RWPE2 (cell line): Measurements from ENCODE around the gene FGD4.

Experiments used
- ATAC-seq: fragments of 200-7000 bp; cut with Tn5 transposase; 3 replicates; pipeline ENCODE4 v1.9.1; 2021; ENCODE audit warnings: low read depth
- DNase-seq: peaks from one replicate; pipeline ENCODE4 v3.0.0-alpha.2; 2020; ENCODE audit warnings: low spot score
- H3K27ac ChIP-seq: fragments of 450-650 bp; 2 replicates; pipeline ENCODE4 v1.5.1; 2017; ENCODE audit warnings: mild to moderate bottlenecking; ENCODE audit not compliant: poor library complexity, severe bottlenecking
- H3K27me3 ChIP-seq: fragments of 250-450 bp; sonication (Bioruptor Pico); 2 replicates; pipeline ENCODE4 v1.5.1; 2021; ENCODE audit warnings: mild to moderate bottlenecking, moderate library complexity; ENCODE audit not compliant: insufficient read depth, poor library complexity, severe bottlenecking
- H3K36me3 ChIP-seq: fragments of 250-450 bp; sonication (Bioruptor Pico); 2 replicates; pipeline ENCODE4 v1.5.1; 2020; ENCODE audit warnings: low read depth, mild to moderate bottlenecking, moderate library complexity
- H3K4me1 ChIP-seq: fragments of 250-450 bp; sonication (Bioruptor Pico); 2 replicates; pipeline ENCODE4 v1.5.1; 2021; ENCODE audit warnings: mild to moderate bottlenecking, moderate library complexity; ENCODE audit not compliant: insufficient read depth, poor library complexity, severe bottlenecking
- H3K4me3 ChIP-seq: fragments of 250-450 bp; sonication (Bioruptor Pico); 2 replicates; pipeline ENCODE4 v1.5.1; 2021; ENCODE audit warnings: mild to moderate bottlenecking, moderate library complexity; ENCODE audit not compliant: severe bottlenecking
- H3K9me3 ChIP-seq: fragments of 250-450 bp; sonication (Bioruptor Pico); 2 replicates; pipeline ENCODE4 v1.5.1; 2021; ENCODE audit warnings: mild to moderate bottlenecking, moderate library complexity; ENCODE audit not compliant: severe bottlenecking
- CTCF ChIP-seq: fragments of 450-650 bp; IDR thresholded peaks from one replicate; pipeline ENCODE4 v1.5.1; 2017; ENCODE audit warnings: mild to moderate bottlenecking, moderate library complexity; ENCODE audit not compliant: poor library complexity, severe bottlenecking

Gene FGD4

GRCh38 chr12:32365473-32366064 is 33.8 kb upstream of the FGD4 start:
- Histone ChIP-seq H3K9me3 (no peaks in the 10 kb centered on the region), H3K4me1 (peaks cover 5% of the 10 kb centered on the region), H3K27ac (no peak overlapping the region), H3K27me3 (no peaks in the 10 kb centered on the region), H3K4me3 (no peak overlapping the region), H3K36me3 (no peaks in the 10 kb centered on the region)
- DNase-seq (no peak), ATAC-seq (peak; percentile 78)
- TF ChIP-seq CTCF: peak; percentile 94

- no peak overlapping the region for H3K4me3 ChIP-seq
- H3K27me3 ChIP-seq: no peaks in the 10 kb centered on the region
- H3K9me3 ChIP-seq: no peaks in the 10 kb centered on the region
- H3K27ac ChIP-seq: no peak overlapping the region
- DNase-seq (no peak), ATAC-seq (no peak)
- H3K4me1 ChIP-seq: peaks cover 5% of the 10 kb centered on the region
- TF ChIP-seq CTCF: no peak
- no peaks in the 10 kb centered on the region for H3K36me3 ChIP-seq
These were observed 32.6 kb upstream of the FGD4 start for GRCh38 chr12:32366714-32367113.

GRCh38 chr12:32367381-32367780 is 32.0 kb upstream of the FGD4 start:
- H3K27ac ChIP-seq: no peak overlapping the region
- no peaks in the 10 kb centered on the region for H3K36me3 ChIP-seq
- no peaks in the 10 kb centered on the region for H3K9me3 ChIP-seq
- H3K27me3 ChIP-seq: no peaks in the 10 kb centered on the region
- H3K4me3 ChIP-seq: no peak overlapping the region
- DNase-seq (no peak), ATAC-seq (no peak)
- H3K4me1 ChIP-seq: peaks cover 5% of the 10 kb centered on the region
- no peak for TF ChIP-seq CTCF

GRCh38 chr12:32369202-32369601 is 30.2 kb upstream of the FGD4 start:
- Histone ChIP-seq H3K27ac (no peak overlapping the region), H3K36me3 (no peaks in the 10 kb centered on the region), H3K27me3 (no peaks in the 10 kb centered on the region), H3K9me3 (no peaks in the 10 kb centered on the region), H3K4me1 (peaks cover 5% of the 10 kb centered on the region), H3K4me3 (no peak overlapping the region)
- DNase-seq: no peak
- no peak for ATAC-seq
- TF ChIP-seq CTCF: no peak

- no peak for TF ChIP-seq CTCF
- no peak for ATAC-seq
- Histone ChIP-seq H3K4me3 (no peak overlapping the region), H3K9me3 (peaks cover 4% of the 10 kb centered on the region), H3K27me3 (no peaks in the 10 kb centered on the region), H3K4me1 (no peaks in the 10 kb centered on the region), H3K36me3 (no peaks in the 10 kb centered on the region), H3K27ac (no peak overlapping the region)
- no peak for DNase-seq
These were observed 21.9 kb upstream of the FGD4 start for GRCh38 chr12:32377344-32378055.
